HG03039 (cell line): ENCODE measurements around the gene RALGAPB.

Source experiments
- ATAC-seq: cut with Tn5 transposase; IDR thresholded peaks from one replicate; pipeline ENCODE4 v1.9.1; 2021; ENCODE audit warnings: mild to moderate bottlenecking, moderate library complexity; ENCODE audit not compliant: unreplicated experiment

Gene RALGAPB

GRCh38 chr20:38603286-38603685, 130.6 kb downstream of the RALGAPB start:
- ATAC-seq, result no peak

DNA sequence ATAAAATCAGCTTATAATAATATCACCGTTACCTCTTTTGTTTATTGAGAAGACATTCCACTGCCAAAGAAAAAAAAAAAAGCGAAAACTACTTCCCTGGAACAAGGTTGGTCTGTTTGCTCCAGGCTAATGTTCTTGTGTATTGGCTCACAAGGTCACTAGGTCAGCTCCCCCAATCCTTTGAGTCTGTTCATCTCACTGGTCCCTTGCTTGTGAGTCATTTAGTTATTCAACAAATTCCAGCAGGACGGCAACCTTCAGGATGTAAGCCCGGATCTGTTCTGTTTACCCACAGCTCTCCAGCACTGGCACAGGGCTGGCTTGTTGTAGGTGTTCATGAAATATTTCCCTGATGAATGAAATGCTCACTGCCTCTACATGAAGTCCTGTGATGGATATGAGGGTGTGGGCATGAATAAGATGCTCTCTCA, 132.2 kb downstream of the RALGAPB start:
- no peak for ATAC-seq

GRCh38 chr20:38607351-38607750, 134.7 kb downstream of the RALGAPB start:
- ATAC-seq, result no peak

- ATAC-seq, result no peak
Measured at GRCh38 chr20:38608188-38608587, 135.5 kb downstream of the RALGAPB start.

DNA sequence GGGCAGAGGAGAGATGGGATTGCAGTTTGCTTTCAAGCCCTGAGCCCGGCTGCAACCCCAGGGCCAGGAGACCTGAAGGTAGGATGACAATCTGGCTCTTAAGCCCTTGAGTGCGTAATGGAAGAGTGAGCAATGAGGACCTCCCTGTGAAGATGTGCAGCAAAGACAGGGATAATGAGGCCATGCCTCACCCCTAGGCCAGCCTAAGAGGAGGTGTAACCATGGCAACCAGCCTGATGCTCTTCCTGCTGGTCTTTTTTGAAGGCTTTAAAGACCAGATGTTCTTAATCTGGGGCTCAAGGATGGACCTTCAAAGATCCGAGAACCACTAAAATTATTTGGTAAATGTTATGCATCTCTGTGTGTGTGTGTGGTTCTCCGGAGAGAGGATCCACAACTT, 137.2 kb downstream of the RALGAPB start:
- no peak for ATAC-seq

- no peak for ATAC-seq
Measured at GRCh38 chr20:38610521-38610920, 137.9 kb downstream of the RALGAPB start.

DNA sequence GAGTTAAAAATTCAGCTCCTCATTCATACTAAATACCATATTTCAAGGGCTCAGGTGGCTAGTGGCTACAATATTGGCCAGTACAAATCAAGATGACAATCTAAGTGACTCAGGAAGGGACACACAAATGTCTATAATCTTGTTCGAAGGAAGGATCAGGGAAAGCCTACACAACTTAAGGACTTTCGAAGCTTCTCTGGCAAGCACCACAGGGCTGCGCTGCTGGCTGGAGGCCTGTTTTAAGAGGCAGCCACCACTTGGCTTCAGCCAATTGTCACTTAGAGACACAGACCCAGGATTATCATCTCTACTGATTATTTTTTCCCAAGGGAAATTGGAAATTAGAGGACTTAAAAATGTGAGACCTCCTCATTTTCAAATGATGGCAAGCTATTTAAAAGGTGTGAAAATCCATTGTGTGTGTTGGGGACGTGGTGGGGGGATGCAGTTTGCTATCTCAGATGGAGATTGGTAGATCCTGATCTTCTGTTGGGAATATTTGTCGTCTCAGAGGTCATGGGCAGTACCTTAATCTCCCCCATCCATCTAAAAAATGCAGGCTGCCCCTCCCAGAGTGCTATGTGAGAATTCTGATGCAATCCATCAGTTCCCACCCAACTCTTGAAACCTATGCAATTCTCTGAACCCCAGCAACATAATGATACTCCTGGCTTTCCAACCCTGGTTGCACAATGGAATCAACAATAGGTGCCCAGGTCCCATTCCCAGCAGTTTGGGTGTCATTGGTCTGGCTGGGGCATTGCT, 140.3 kb downstream of the RALGAPB start:
- no peak for ATAC-seq

DNA sequence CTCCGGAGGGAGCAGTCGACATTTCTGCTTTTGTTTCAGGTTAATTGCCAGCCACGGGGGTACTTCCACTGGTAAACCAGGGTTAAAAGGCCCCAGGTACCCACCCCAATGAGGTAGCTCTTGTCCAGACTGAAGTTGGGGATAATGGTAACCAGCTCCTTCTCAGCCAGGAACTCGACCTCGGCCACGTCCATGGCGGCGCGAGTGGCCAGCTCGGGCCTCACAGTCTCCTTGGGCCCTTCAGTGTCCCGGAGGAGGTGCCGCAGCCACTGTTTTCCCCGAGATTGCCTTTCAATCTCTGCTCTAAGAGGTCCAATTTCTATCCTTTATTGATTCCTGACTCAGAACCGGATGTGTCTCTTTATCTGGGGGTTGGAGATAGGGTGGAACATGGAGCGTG, 142.6 kb downstream of the RALGAPB start:
- no peak for ATAC-seq

DNA sequence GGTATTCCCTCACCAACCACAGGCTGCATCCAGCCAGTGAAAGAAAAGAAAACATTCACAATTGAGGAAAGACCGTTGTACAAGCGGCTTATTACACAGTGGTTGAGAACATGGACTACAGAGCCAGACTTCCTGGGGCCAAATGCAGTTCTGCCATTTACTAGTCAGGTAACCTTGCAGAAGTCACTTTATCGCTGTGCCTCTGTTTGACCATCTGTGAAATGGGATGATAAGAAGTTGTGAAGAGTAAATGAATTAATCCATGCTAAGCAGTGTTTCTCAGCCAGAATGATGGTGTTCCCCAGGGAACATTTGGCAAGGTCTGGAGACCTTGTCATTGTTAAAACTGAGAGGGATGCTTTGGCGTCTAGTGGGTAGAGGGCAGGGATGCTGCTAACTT, 143.8 kb downstream of the RALGAPB start:
- ATAC-seq, result no peak

- no peak for ATAC-seq
Measured at GRCh38 chr20:38617011-38617829, 144.6 kb downstream of the RALGAPB start.

- no peak for ATAC-seq
Measured at GRCh38 chr20:38617830-38618196, 145.2 kb downstream of the RALGAPB start.

GRCh38 chr20:38620441-38620840, 147.8 kb downstream of the RALGAPB start:
- no peak for ATAC-seq

DNA sequence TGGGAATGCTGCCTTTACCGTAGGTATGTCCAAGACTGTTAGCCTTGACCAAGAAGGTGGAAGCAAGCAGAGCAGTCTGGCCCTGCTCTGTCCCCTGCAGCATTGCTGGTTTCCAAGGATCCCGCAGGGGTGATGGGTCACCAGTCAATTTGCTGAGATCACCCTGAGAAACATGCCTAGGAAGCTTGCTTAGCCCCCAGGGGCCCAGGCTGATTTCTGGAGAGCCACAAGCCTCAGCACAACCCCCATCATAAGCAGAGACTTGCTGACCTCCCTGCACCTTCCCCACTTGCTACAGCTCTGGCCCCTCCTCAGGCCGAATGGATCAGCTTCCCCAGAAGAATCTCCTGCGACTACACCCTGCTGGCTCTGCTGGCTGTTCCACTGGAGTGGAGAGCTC, 150.4 kb downstream of the RALGAPB start:
- ATAC-seq, result no peak

DNA sequence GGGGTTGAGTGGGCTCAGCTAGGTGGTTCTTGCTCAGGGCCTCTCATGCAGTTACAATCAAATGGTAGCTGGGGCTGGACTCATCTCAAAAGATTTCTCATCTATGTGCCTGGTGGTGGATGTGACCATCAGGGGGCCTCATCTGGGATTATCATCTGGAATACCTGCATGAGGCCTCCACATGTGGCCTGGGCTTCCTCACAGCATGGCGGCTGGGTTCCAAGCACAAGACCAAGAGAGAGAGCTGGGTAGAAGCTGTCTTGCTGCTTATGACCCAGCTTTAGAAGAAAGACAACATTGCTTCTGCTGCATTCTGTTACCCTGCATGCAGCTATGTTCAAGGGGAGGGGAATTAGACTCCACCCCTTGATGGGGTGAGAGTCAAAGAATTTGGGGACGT, 151.4 kb downstream of the RALGAPB start:
- ATAC-seq, result no peak

- ATAC-seq, result no peak
Measured at GRCh38 chr20:38625896-38626295, 153.3 kb downstream of the RALGAPB start.

DNA sequence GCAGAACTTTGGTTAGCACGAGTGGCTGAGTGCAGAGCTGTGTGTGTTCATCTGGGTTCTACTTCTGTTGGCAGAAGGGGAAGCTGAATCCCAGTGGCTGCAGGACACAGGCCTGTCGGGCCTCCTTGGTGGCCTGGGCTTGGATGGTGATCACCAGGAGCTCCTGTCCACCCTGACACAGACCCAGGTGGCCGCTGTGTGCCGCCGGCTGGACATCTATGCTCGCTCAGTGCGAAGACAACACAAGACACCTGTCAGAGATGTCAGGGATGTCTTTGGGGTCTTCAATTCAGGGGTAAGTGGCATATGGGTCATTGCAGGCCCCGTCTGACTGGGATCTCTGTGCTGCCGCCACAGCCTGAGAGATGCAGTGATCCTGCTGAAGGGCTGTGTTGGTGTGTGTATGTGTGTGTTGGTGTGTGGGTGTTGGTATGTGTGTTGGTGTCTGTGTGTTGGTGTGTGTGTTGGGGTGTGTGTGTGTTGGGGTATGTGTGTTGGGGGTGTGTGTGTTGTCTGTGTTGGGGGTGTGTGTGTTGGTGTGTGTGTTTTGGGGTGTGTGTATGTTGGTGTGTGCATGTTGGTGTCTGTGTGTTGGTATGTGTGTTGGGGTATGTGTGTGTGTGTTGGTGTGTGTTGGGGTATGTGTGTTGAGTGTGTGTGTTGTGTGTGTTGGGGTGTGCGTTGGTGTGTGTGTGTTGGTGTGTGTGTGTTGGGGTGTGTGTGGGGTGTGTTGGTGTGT, 154.4 kb downstream of the RALGAPB start:
- no peak for ATAC-seq
